ENCODE measurements around the gene TENT4B.

DNA sequence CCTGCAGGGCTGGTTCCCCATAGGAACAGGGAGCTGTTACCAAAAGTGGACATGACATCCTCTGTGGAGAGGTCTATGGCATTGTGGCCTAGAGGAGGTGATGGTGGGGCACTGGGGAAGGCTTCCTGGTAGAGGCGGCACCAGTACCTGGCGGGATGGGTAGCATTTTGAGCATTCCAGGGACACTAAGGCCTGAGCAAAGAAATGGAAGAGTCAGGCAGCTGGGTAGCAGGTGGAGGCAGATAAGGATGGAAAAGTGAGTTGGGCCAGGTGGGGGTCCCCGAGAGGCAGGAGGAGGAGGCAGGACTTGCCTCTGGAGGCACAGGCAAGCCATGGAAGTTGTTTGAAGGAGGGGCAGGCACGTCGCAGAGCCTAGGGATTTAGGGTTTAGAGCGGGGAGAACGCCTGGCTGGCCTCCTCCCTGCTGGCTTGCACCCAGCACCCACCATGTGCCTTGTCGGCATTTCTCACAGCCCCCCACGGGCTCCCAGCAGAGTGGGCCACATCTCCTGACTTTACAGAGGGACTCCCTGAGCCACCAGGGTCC lies 108.1 kb downstream of the TENT4B start:
- TF ChIP-seq, protein P1, sequence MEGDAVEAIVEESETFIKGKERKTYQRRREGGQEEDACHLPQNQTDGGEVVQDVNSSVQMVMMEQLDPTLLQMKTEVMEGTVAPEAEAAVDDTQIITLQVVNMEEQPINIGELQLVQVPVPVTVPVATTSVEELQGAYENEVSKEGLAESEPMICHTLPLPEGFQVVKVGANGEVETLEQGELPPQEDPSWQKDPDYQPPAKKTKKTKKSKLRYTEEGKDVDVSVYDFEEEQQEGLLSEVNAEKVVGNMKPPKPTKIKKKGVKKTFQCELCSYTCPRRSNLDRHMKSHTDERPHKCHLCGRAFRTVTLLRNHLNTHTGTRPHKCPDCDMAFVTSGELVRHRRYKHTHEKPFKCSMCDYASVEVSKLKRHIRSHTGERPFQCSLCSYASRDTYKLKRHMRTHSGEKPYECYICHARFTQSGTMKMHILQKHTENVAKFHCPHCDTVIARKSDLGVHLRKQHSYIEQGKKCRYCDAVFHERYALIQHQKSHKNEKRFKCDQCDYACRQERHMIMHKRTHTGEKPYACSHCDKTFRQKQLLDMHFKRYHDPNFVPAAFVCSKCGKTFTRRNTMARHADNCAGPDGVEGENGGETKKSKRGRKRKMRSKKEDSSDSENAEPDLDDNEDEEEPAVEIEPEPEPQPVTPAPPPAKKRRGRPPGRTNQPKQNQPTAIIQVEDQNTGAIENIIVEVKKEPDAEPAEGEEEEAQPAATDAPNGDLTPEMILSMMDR (IDR thresholded peaks at IDR 0.05; ENCODE audit: low read length): no peak
- TF ChIP-seq EZH2 (IDR thresholded peaks at IDR 0.05; ENCODE audit: borderline replicate concordance, low read length): no peak

Measured in OCI-LY1 (cell line).